Lower leg skin (tissue), 3 donors: ENCODE measurements around the gene GOLGA6C.
"Not testable (repeated sequence)": the region's sequence is repeated elsewhere in the genome, so short reads cannot be mapped to it uniquely, and the experiment has no call there.

ENCODE experiments used
- CTCF ChIP-seq, 3 donors: fragments of 450-650 bp; IDR thresholded peaks; one replicate each; pipeline ENCODE4 v1.5.1; 2016; ENCODE audit warnings: antibody characterized with exemption in 3 of 3, mild to moderate bottlenecking in 3 of 3, moderate library complexity in 2 of 3
- POLR2A ChIP-seq, 2 donors: fragments of 450-650 bp; IDR thresholded peaks; one replicate each; pipeline ENCODE4 v1.6.1; 2016 to 2017; ENCODE audit warnings: antibody characterized with exemption in 2 of 2, mild to moderate bottlenecking in 1 of 2, moderate library complexity in 1 of 2

GRCh38 chr15:75299311-75299688, 41.2 kb downstream of the GOLGA6C start:
- not testable (repeated sequence) for TF ChIP-seq POLR2A, CTCF (IDR thresholded peaks at IDR 0.05)
